Colonic mucosa (tissue), 4 donors: Measurements from ENCODE around the gene SMARCE1. TPM values are rescaled to one million over a fixed set of nuclear protein-coding genes. Genes with fewer than 3 reads are reported as not detected.
A peak's percentile ranks its signal among the peaks of the same experiment; 100 is the strongest.

Source experiments
- DNase-seq: peaks from one replicate; pipeline ENCODE4 v3.0.0-alpha.2; 2020
- H3K27ac ChIP-seq: fragments of 200-600 bp; one replicate; pipeline ENCODE4 v1.8.0; 2021
- H3K27me3 ChIP-seq: fragments of 200-600 bp; one replicate; pipeline ENCODE4 v1.8.0; 2021
- H3K36me3 ChIP-seq: fragments of 200-600 bp; one replicate; pipeline ENCODE4 v1.8.0; 2021
- H3K4me1 ChIP-seq: fragments of 200-600 bp; one replicate; pipeline ENCODE4 v1.8.0; 2021; ENCODE audit warnings: mild to moderate bottlenecking
- H3K4me3 ChIP-seq: fragments of 200-600 bp; one replicate; pipeline ENCODE4 v1.8.0; 2021
- H3K9ac ChIP-seq, 2 donors: one replicate each; pipeline ENCODE4 v1.7.0; 2013; ENCODE audit warnings: control low read depth in 2 of 2, low read depth in 2 of 2, low read length in 2 of 2
- H3K9me3 ChIP-seq: fragments of 200-600 bp; one replicate; pipeline ENCODE4 v1.8.0; 2021
- intact Hi-C: fragments of 100-400 bp; cut with DNase I; formaldehyde crosslinking; loops from one replicate; pipeline ENCODE4 v1.14.1; 2022
- total RNA-seq, 2 donors: library from RNA; stranded (reverse); fragmentation: NEBNext Ultra II Directional in 1 of 2; extraction: Animal tissue kit (Norgen Biotek cat#: 25700) in 1 of 2; gene quantifications; one replicate each; pipeline ENCODE4 v1.2.1, GENCODE V29; 2021
- TF ChIP-seq, protein P1 (sequence below): fragments of 200-600 bp; IDR thresholded peaks from one replicate; pipeline ENCODE4 v1.8.0; 2022; ENCODE audit warnings: antibody characterized with exemption, mild to moderate bottlenecking
- donor health status: healthy.
- donor health status: DM: no; HTN: no; CAD: no.
- donor health status: DM: no; HTN: no; CAD: no.

The SMARCE1 gene
- total RNA-seq, 2 donors from 2014 or later = 73.0 to 80.9 TPM

DNA sequence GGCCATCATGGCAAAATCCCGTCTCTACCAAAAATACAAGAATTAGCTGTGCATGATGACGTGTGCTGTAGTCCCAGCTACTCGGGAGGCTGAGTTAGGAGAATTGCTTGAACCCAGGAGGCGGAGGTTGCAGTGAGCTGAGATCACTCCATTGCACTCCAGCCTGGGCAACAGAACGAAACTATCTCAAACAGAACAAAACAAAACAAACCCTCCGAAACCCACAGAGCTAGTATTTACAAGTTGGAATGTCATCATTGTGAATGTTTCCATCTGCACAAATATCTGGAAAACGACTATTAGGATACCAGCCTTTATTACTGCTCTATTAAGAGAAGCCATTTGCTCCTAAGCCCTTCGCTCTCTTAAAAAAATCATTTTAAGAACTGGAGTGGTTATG lies 26.0 kb downstream of the SMARCE1 start:
- Histone ChIP-seq H3K27ac (no peak overlapping the region), H3K4me1 (peaks cover 7% of the 10 kb centered on the region), H3K27me3 (no peaks in the 10 kb centered on the region), H3K36me3 (no peaks in the 10 kb centered on the region), H3K9me3 (no peaks in the 10 kb centered on the region), H3K9ac (no peak overlapping the region), H3K4me3 (no peak overlapping the region)
- DNase-seq = no peak
- intact Hi-C loops = loop anchor here (10.0 kb wide), 1 partner anchor 103 kb away; no protein-coding TSS in a partner anchor
- TF ChIP-seq, protein P1, sequence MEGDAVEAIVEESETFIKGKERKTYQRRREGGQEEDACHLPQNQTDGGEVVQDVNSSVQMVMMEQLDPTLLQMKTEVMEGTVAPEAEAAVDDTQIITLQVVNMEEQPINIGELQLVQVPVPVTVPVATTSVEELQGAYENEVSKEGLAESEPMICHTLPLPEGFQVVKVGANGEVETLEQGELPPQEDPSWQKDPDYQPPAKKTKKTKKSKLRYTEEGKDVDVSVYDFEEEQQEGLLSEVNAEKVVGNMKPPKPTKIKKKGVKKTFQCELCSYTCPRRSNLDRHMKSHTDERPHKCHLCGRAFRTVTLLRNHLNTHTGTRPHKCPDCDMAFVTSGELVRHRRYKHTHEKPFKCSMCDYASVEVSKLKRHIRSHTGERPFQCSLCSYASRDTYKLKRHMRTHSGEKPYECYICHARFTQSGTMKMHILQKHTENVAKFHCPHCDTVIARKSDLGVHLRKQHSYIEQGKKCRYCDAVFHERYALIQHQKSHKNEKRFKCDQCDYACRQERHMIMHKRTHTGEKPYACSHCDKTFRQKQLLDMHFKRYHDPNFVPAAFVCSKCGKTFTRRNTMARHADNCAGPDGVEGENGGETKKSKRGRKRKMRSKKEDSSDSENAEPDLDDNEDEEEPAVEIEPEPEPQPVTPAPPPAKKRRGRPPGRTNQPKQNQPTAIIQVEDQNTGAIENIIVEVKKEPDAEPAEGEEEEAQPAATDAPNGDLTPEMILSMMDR = no peak

DNA sequence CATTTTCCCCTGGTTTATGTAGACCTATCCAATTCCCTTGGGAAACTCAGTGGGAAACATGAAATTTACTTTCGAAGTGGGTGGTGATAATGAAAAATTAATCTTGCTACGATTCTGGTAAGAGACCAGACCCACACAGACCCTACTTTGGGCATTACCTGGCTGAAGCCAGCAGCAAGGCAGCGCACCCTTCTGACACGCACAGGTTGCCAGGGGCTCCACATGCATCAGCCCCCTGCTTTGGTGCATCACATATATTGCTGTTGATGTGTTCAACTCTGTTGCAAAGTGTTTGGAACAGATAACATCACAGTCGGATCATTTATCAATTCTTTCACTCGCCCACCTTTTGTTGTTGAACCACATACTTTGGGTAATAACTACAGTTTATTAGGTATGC lies 26.6 kb downstream of the SMARCE1 start:
- no peak overlapping the region for H3K9ac ChIP-seq
- H3K36me3 ChIP-seq = no peaks in the 10 kb centered on the region
- H3K4me3 ChIP-seq = no peak overlapping the region
- H3K9me3 ChIP-seq = no peaks in the 10 kb centered on the region
- H3K27ac ChIP-seq = no peak overlapping the region
- DNase-seq = no peak
- intact Hi-C loops = loop anchor here (10.0 kb wide), 1 partner anchor 104 kb away; no protein-coding TSS in a partner anchor
- peaks cover 7% of the 10 kb centered on the region for H3K4me1 ChIP-seq
- TF ChIP-seq, protein P1 = no peak
- no peaks in the 10 kb centered on the region for H3K27me3 ChIP-seq

DNA sequence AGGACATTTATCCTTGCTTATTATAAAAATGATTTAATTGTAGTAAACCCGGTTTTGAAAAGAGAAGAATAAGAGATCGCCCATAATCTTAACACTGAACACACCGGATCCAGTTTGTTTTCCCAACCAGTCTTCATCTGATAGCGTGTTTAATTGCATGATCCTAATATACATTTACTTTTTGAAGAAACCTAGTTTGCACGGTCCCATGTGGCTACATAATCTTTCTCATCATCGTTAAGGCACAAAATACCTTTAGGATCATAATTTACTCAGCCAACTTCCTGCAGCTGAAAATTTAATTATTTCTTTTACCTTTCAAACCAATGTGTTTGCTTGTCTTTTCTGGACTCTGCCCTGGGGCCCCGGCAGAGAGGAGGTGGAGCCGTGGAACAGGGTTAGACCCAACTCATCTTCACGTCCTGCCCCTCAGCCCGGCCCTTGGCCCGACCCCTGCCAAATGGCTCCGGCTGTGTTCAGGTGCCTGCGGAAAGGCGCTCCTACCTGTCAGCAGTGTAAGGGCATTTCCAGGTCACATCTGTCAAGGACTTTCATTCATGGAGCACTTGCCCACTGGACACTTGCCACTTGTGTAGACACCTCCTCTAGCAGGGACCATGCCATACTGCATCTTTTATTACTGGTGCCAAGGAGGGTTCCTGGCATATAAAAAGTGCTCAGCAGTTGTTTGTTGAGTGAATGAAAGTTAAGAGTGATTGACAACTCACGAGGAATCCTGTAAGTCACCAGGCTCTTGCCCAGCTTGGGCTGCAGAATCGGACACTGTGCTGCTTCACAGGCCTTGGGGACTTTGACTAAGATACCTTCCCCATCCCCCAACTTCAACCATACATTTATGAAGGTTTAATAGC lies 28.6 kb downstream of the SMARCE1 start:
- H3K36me3 ChIP-seq = no peaks in the 10 kb centered on the region
- intact Hi-C loops = loop anchor here (5.0 kb wide), 1 partner anchor 173 kb away; no protein-coding TSS in a partner anchor
- H3K4me1 ChIP-seq = peaks cover 13% of the 10 kb centered on the region
- H3K9me3 ChIP-seq = no peaks in the 10 kb centered on the region
- H3K4me3 ChIP-seq = no peak overlapping the region
- H3K9ac ChIP-seq = no peak overlapping the region
- TF ChIP-seq, protein P1 = no peak
- peak; percentile 51 for DNase-seq
- no peaks in the 10 kb centered on the region for H3K27me3 ChIP-seq
- no peak overlapping the region for H3K27ac ChIP-seq

DNA sequence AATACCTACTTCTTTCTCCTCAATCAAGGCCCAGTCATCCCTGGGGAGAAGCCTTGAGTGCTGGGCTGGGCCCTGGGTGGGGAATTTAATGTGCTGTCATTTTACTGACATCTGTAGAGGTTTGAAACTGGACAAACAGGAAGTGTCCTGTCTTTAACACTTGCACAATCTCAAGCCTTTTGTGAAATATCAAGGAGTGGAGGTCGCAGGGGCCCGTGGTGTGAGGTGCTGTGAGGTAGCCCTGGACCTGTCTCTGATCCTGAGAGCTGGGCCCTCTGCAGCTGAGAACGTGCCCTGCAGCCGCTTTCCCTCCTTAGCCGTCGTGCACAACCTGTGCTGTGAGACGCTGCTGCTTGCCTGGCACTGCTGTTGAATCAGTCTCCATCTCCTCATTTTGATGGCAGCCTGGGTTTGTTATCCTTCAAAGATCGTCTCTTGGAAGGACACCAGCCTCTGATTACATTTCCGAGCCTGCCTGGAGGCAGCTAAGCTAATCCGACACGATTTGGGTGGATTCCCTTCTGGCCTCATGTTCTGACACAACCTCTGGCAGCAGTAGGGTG lies 29.9 kb downstream of the SMARCE1 start:
- H3K27me3 ChIP-seq = no peaks in the 10 kb centered on the region
- H3K36me3 ChIP-seq = no peaks in the 10 kb centered on the region
- no peak overlapping the region for H3K9ac ChIP-seq
- peak; percentile 46 for DNase-seq
- H3K27ac ChIP-seq = no peak overlapping the region
- TF ChIP-seq, protein P1 = no peak
- no peaks in the 10 kb centered on the region for H3K9me3 ChIP-seq
- H3K4me3 ChIP-seq = no peak overlapping the region
- peaks cover 13% of the 10 kb centered on the region for H3K4me1 ChIP-seq
- intact Hi-C loops = loop anchor here (5.0 kb wide), 1 partner anchor 175 kb away; no protein-coding TSS in a partner anchor

DNA sequence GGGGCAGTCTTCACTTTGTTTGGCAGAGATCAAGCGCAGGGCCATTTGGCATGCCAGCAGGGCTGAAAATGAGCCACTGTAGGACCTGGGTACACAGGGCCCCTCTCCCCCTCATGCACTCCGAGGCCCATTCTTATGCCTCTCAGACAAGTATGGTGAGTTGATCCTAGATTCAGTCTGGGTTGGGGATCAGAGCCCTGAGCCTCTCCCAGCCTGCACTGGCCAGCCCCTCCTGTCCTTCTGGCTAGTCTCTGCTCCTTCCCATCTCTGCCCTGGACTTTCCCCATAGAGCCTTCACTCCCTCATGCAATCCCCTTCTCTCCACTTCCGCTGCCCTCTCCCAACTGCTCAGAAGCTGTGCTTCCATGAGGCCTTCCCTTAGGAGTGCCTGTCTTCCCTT lies 31.0 kb downstream of the SMARCE1 start:
- DNase-seq = no peak
- TF ChIP-seq, protein P1 = no peak
- Histone ChIP-seq H3K27me3 (no peaks in the 10 kb centered on the region), H3K9me3 (no peaks in the 10 kb centered on the region), H3K9ac (no peak overlapping the region), H3K36me3 (no peaks in the 10 kb centered on the region), H3K27ac (no peak overlapping the region), H3K4me1 (peaks cover 13% of the 10 kb centered on the region), H3K4me3 (no peak overlapping the region)
- intact Hi-C loops = loop anchor here (5.0 kb wide), 1 partner anchor 176 kb away; no protein-coding TSS in a partner anchor
